HG03575 (cell line): ENCODE results near the gene TRIM71.
"Not testable (repeated sequence)": the region's sequence is repeated elsewhere in the genome, so short reads cannot be mapped to it uniquely, and the experiment has no call there.

Experiments
- ATAC-seq: cut with Tn5 transposase; IDR thresholded peaks from one replicate; pipeline ENCODE4 v1.9.1; 2021; ENCODE audit not compliant: unreplicated experiment, insufficient number of reproducible peaks, low FRiP score; ENCODE audit errors: extremely low read depth

The TRIM71 gene

DNA sequence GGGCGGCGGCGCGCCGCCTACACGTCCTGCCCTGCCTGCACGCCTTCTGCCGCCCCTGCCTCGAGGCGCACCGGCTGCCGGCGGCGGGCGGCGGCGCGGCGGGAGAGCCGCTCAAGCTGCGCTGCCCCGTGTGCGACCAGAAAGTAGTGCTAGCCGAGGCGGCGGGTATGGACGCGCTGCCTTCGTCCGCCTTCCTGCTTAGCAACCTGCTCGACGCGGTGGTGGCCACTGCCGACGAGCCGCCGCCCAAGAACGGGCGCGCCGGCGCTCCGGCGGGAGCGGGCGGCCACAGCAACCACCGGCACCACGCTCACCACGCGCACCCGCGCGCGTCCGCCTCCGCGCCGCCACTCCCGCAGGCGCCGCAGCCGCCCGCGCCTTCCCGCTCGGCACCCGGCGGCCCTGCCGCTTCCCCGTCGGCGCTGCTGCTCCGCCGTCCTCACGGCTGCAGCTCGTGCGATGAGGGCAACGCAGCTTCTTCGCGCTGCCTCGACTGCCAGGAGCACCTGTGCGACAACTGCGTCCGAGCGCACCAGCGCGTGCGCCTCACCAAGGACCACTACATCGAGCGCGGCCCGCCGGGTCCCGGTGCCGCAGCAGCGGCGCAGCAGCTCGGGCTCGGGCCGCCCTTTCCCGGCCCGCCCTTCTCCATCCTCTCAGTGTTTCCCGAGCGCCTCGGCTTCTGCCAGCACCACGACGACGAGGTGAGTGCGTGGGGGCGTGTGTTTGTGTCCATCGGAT, 602 bp downstream of the TRIM71 start:
- no peak for ATAC-seq

DNA sequence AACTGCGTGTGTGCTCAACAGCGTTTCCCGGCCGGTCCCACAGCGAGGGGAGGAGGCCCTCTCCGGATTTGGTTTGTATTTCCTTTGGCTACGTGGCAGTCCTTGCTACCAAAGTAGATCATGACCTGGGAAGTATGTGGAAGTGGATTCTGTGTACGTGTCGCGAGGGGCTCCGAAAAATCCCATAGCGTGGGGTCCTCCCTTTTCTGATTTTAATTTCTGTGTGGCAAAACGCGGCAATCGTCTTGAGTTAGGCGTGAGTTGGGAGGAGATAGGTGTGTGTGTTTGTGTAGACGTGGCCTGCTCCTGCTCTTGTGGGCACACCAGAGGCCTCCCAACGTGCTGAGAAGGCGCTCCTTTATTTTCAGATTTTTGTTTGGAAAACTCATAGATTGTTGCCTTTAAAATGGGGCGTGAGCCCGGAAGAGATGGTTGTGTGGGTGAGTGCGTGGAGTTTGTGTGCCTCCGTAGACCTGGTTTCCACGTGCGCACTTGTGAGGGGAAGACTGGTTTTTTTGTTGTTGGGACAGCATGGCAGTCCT, 1.2 kb downstream of the TRIM71 start:
- ATAC-seq: no peak

GRCh38 chr3:32819551-32820348, 2.0 kb downstream of the TRIM71 start:
- ATAC-seq: no peak

GRCh38 chr3:32820430-32820829, 2.6 kb downstream of the TRIM71 start:
- ATAC-seq: no peak

- ATAC-seq: no peak
These were observed 3.3 kb downstream of the TRIM71 start for GRCh38 chr3:32820971-32821685.

DNA sequence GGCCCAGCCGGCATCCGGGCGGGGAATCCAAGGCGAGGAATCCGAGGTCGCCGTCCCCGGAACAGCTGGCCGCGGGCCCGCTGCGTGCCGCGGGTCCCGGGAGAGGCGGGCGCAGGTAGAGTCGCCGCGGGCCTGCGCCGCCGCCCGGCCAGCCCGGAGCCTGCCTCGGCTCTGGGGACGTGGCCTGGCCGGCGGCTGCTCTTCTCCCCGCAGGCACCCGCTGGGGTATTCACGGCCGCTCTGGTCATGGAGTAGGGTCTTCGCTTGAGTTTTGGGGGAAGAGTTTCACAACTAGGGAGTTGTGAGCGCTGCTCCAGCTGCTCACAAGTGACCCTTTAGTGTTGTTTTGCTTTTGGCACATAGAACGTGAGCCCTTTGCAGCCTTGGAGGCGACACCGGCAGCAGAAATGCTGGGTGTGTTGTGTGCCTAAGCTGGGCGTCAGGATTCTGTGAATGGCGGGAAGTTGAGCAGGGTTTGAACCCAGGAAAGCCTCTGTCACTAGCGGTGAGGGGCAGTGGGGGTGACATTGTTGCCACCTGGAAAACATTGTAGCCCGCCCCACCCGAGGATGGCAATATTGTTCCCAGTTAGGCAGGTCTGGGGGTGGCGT, 4.0 kb downstream of the TRIM71 start:
- ATAC-seq: no peak

GRCh38 chr3:32822609-32823498, 5.1 kb downstream of the TRIM71 start:
- no peak for ATAC-seq

GRCh38 chr3:32823641-32824184, 5.9 kb downstream of the TRIM71 start:
- ATAC-seq: not testable (repeated sequence)

- no peak for ATAC-seq
These were observed 8.0 kb downstream of the TRIM71 start for GRCh38 chr3:32825601-32826375.

DNA sequence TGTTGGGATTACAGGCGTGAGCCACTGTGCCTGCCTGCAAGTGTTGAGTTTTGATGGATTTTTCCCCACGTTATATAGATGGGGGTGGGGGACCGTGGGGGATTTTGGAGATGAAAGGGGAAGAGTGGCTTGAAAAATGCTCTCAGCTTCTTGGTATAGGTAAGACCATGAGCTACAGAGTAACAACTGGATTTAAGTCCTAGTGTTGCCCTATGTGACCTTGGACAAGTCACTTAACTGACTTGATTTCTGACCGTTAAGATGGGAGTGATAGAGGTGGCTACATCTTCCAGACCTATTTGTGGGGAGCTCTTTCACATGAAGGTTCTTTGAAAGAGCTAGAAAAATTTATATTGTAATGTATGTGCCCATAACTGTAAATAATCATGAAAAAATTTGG, 13.3 kb downstream of the TRIM71 start:
- no peak for ATAC-seq

GRCh38 chr3:32831791-32832190, 14.0 kb downstream of the TRIM71 start:
- no peak for ATAC-seq

DNA sequence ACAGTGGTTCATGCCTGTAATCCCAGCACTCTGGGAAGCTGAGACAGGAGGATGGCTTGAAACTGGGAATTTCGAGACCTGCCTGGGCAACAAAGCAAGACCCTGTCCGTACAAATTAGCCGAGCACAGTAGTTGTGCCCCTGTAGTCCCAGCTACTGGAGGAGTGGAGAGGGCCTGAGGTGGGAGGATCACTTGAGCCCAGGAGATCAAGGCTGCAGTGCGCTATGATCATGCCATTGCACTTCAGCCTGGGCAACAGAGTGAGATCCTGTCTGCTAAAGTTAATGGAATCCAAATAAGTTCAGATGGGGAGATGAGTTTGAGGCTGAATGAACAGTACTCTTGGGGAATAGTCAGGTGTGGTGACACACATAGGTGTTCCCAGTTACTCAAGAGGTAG, 14.4 kb downstream of the TRIM71 start:
- ATAC-seq: no peak

GRCh38 chr3:32835049-32835371, 17.2 kb downstream of the TRIM71 start:
- ATAC-seq: no peak

GRCh38 chr3:32835961-32836360, 18.2 kb downstream of the TRIM71 start:
- ATAC-seq: no peak

DNA sequence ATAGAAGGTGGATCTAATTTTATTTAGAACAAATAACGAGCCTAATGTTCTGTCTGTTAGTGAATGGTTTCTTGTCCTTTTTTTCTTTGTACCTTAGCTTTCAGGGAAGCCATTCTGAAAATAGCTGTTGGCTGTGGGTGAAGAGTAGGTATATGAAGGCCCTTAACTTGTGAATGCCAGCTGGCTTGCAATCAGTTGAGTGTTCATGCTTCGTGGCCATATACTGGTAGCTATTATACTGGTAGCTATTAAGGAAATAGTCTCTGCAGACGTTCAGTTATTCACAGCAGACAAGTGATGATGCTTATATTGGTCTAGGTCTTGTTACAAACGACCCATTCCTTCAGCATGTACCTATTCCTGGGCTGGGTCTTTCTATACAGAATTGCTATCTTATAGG, 18.8 kb downstream of the TRIM71 start:
- no peak for ATAC-seq

GRCh38 chr3:32837366-32837765, 19.6 kb downstream of the TRIM71 start:
- no peak for ATAC-seq

GRCh38 chr3:32837789-32838188, 20.0 kb downstream of the TRIM71 start:
- no peak for ATAC-seq
